Raji (cell line): Measurements from ENCODE around the gene RELL1.

ENCODE experiments used
- POLR2A ChIP-seq: IDR thresholded peaks from 2 replicates; pipeline ENCODE4 v1.6.1; 2011; ENCODE audit warnings: low read depth, low read length, control low read depth; ENCODE audit not compliant: insufficient read depth

Gene RELL1

GRCh38 chr4:37584493-37585060 lies 101.6 kb downstream of the RELL1 start:
- no peak for TF ChIP-seq POLR2A

- TF ChIP-seq POLR2A: no peak
These were observed 102.1 kb downstream of the RELL1 start for GRCh38 chr4:37584071-37584470.

GRCh38 chr4:37573566-37573965 lies 112.6 kb downstream of the RELL1 start:
- no peak for TF ChIP-seq POLR2A

GRCh38 chr4:37568489-37568888 lies 117.7 kb downstream of the RELL1 start:
- TF ChIP-seq POLR2A: no peak

- TF ChIP-seq POLR2A: no peak
These were observed 118.3 kb downstream of the RELL1 start for GRCh38 chr4:37567836-37568235.

- TF ChIP-seq POLR2A: no peak
These were observed 123.6 kb downstream of the RELL1 start for GRCh38 chr4:37562592-37562991.

- TF ChIP-seq POLR2A: no peak
These were observed 124.4 kb downstream of the RELL1 start for GRCh38 chr4:37561803-37562207.

- TF ChIP-seq POLR2A: no peak
These were observed 124.9 kb downstream of the RELL1 start for GRCh38 chr4:37561196-37561802.
